GM10248 (cell line): ENCODE results near the gene USP35.

Source experiments
- CTCF ChIA-PET: fragments of 300-600 bp; sonication (Branson Sonifier 250); formaldehyde crosslinking; extraction: SDS; loops from one replicate; lab custom pipeline; 2021; ENCODE audit warnings: antibody characterized with exemption; lab: Yijun Ruan, JAX
- POLR2A ChIA-PET: fragments of 350-650 bp; sonication (Branson Sonifier 250); formaldehyde crosslinking; extraction: SDS; loops from one replicate; lab custom pipeline; 2020; ENCODE audit warnings: antibody characterized with exemption; lab: Yijun Ruan, JAX
- DNase-seq: peaks from one replicate; pipeline ENCODE4 v3.0.0; 2012; ENCODE audit errors: extremely low spot score
- TF ChIP-seq, protein P1 (sequence below): IDR thresholded peaks from 2 replicates; pipeline ENCODE4 v1.5.1; 2012; ENCODE audit warnings: mild to moderate bottlenecking, low read depth; ENCODE audit errors: extremely low read depth, missing control alignments, control extremely low read depth

USP35 gene

DNA sequence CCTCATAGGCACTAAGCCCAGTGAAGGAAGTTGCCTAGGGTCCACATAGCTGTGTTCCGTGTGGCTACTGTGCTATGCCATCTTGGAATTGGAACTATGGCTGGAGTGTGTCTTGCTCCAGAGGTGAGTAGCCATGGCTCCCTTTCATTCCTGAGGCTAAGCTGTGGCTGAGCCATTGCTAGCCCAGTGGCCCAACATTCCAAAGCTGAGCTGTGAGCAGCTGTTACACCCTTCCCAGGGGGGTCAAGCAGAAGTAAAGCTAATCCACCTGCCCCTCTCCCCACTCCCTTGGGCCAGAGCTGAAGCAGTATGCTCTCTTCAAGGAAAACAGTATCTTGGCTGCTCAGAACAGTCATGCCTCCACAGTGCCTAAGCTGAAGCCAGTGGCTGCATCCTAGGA lies 51.1 kb downstream of the USP35 start:
- DNase-seq = no peak
- CTCF ChIA-PET = interaction anchor here (1.4 to 2.5 kb wide), 3 partner anchors 11 to 325 kb away, joined by 4 to 12 read pairs (median 8); no protein-coding TSS in a partner anchor
- POLR2A ChIA-PET = no interaction called here
- TF ChIP-seq, protein P1, sequence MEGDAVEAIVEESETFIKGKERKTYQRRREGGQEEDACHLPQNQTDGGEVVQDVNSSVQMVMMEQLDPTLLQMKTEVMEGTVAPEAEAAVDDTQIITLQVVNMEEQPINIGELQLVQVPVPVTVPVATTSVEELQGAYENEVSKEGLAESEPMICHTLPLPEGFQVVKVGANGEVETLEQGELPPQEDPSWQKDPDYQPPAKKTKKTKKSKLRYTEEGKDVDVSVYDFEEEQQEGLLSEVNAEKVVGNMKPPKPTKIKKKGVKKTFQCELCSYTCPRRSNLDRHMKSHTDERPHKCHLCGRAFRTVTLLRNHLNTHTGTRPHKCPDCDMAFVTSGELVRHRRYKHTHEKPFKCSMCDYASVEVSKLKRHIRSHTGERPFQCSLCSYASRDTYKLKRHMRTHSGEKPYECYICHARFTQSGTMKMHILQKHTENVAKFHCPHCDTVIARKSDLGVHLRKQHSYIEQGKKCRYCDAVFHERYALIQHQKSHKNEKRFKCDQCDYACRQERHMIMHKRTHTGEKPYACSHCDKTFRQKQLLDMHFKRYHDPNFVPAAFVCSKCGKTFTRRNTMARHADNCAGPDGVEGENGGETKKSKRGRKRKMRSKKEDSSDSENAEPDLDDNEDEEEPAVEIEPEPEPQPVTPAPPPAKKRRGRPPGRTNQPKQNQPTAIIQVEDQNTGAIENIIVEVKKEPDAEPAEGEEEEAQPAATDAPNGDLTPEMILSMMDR = no peak

DNA sequence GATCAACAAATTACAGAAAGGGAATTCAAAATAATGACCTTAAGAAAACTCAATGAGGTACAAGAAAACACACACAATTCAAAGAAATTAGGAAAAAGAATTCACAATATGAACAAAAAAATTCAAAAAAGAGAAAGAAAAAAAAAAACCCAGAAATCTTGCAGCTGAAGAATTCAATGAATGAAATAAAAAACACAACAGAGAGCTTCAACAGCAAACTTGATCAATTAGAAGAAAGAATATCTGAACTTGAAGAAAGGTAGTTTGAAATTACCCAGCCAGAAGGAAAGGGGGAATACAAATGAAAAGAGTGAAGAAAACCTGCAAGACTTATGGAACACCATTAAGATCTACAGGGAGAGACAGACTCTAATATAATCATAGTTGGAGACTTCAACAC lies 52.8 kb downstream of the USP35 start:
- TF ChIP-seq, protein P1 = no peak
- DNase-seq = no peak
- CTCF ChIA-PET = interaction anchor here (1.6 to 2.5 kb wide), 3 partner anchors 13 to 323 kb away, joined by 4 to 12 read pairs (median 8); no protein-coding TSS in a partner anchor
- POLR2A ChIA-PET = no interaction called here

DNA sequence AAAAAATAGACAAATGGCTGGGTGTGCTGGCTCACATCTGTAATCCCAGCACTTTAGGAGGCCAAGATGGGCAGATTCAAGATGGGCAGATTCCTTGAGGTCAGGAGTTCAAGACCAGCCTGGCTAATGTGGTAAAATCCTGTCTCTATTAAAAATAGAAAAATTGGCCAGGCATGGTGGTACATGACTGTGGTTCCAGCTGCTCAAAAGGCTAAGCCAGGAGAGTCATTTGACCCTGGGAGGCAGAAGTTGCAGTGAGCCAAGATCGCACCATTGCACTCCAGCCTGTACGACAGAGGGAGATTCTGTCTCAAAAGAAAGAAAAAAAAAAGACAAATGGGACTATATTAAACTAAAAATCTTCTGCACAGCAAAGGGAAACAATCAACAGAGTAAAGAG lies 55.4 kb downstream of the USP35 start:
- POLR2A ChIA-PET = no interaction called here
- CTCF ChIA-PET = interaction anchor here (1.5 kb wide), 1 partner anchor 8 kb away, joined by 5 read pairs; no protein-coding TSS in a partner anchor
- TF ChIP-seq, protein P1 = no peak
- DNase-seq = no peak

- TF ChIP-seq, protein P1 = no peak
- no peak for DNase-seq
- ChIA-PET POLR2A (interaction anchor here (0.6 kb wide), 1 partner anchor 169 kb away, joined by 4 read pairs; no protein-coding TSS in a partner anchor), CTCF (no interaction called here)
These were observed 56.0 kb downstream of the USP35 start for GRCh38 chr11:78244546-78245255.

DNA sequence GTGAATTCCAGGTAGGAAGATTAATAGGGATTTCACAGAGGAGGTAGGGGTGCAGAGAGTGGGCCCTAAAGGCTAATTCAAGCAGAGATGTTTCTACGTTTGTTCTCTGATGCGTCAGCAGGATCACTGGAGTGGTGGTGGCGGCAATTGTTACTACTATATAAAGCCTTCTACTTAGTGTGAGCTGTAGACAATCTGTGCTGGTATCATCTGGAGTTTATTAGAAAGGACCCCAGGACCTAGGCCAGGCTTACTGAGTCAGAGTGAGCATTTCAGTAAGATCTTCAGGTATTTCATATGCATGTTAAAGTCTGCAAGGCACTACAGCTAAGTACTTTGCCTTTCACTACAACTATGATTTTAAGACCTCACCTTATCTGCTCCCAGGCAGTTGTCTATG lies 59.5 kb downstream of the USP35 start:
- CTCF ChIA-PET = interaction anchor here (1.0 kb wide), 1 partner anchor 8 kb away, joined by 3 read pairs; no protein-coding TSS in a partner anchor
- TF ChIP-seq, protein P1 = no peak
- DNase-seq = no peak
- POLR2A ChIA-PET = no interaction called here

DNA sequence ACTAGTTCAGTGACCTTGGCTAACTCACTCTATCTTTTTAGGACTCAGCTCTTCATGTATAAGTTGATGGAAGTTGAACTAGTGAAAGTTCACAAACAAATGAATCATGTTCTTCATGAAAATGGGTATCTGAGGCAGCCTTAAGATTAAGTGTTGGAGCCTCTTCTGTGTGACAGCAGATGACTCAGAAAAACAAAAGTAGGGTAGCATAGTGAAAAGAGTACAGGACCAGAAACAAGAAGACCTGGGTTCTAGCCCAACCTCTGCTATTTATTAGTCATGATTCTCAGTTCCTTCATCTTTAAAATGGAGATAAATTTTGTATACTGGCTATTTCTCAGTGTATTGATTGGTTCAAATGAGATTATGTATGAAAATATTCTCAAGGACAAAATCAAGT lies 60.2 kb downstream of the USP35 start:
- TF ChIP-seq, protein P1 = no peak
- no peak for DNase-seq
- ChIA-PET POLR2A (no interaction called here), CTCF (no interaction called here)
